HepG2 (cell line): Measurements from ENCODE around the gene DDX49. TPM values are rescaled to one million over a fixed set of nuclear protein-coding genes. Genes with fewer than 3 reads are reported as not detected.

ENCODE experiments used
- ATAC-seq: fragments of 200-7000 bp; cut with Tn5 transposase; 3 replicates; pipeline ENCODE4 v1.9.1; 2020; ENCODE audit warnings: mild to moderate bottlenecking, moderate library complexity
- BruUV-seq: library from RNA; stranded (reverse); fragments of 400-500 nt; replicated peaks from 2 replicates; lab custom pipeline; 2021; lab: Mats Ljungman, UMichigan
- CTCF ChIA-PET: fragments of 300-600 bp; formaldehyde crosslinking; extraction: SDS; loops from one replicate; lab custom pipeline; 2021; ENCODE audit warnings: low total read pairs, inconsistent platforms, low intra/inter-chr PET ratio; lab: Yijun Ruan, JAX
- POLR2A ChIA-PET: fragments of 350-600 bp; sonication (Branson Sonifier 250); formaldehyde crosslinking; loops from one replicate; lab custom pipeline; 2020; ENCODE audit warnings: antibody characterized with exemption, inconsistent platforms; lab: Yijun Ruan, JAX
- DNase-seq: peaks from one replicate; pipeline ENCODE4 v3.0.0-alpha.2; 2015; ENCODE audit warnings: low spot score
- FAIRE-seq: peaks from 3 replicates; lab custom pipeline; 2011; peaks lifted over from hg19 to GRCh38; lab: Jason Lieb, UNC
- H2AFZ ChIP-seq: one replicate; pipeline ENCODE4 v1.6.1; 2011; ENCODE audit warnings: low read length, inconsistent platforms
- H3K27ac ChIP-seq: fragments of 300-600 bp; 3 replicates; pipeline ENCODE4 v1.8.0; 2011; ENCODE audit warnings: mixed run types, mild to moderate bottlenecking, mixed read lengths, low read length, inconsistent platforms; ENCODE audit not compliant: insufficient read depth; ENCODE audit errors: extremely low read length
- H3K27me3 ChIP-seq, 2 experiments: fragments of 200-600 bp in 1 of 2; 2 replicates in 1 of 2; 3 replicates in 1 of 2; pipeline versions ENCODE4 v1.6.0 to v1.8.0; 2011; ENCODE audit warnings: low read length in 2 of 2, mild to moderate bottlenecking in 2 of 2, moderate library complexity in 2 of 2, inconsistent platforms in 1 of 2; ENCODE audit not compliant: insufficient read depth in 2 of 2, control insufficient read depth in 1 of 2
- H3K36me3 ChIP-seq, 2 experiments: fragments of 200-600 bp in 1 of 2; replicated peaks in 1 of 2; 2 replicates in 1 of 2; 3 replicates in 1 of 2; pipeline versions ENCODE4 v1.5.1 to v1.8.0; 2011; ENCODE audit warnings: low read length in 2 of 2, inconsistent platforms in 1 of 2; ENCODE audit not compliant: insufficient read depth in 2 of 2, control insufficient read depth in 1 of 2
- H3K4me1 ChIP-seq: 2 replicates; pipeline ENCODE4 v1.5.1; 2012; ENCODE audit warnings: low read length, inconsistent platforms; ENCODE audit not compliant: insufficient read depth
- H3K4me2 ChIP-seq: 2 replicates; pipeline ENCODE4 v1.6.0; 2011; ENCODE audit warnings: low read depth, low read length, inconsistent platforms
- H3K4me3 ChIP-seq, 3 experiments: fragments of 200-600 bp in 1 of 3; sonication (generic), shearing (Covaris generic) in 1 of 3; replicated peaks in 1 of 3; 2 replicates each; pipeline ENCODE4 v1.5.1; 2011 to 2016; ENCODE audit warnings: low read length in 3 of 3, inconsistent platforms in 2 of 3, low read depth in 2 of 3, mild to moderate bottlenecking in 2 of 3, control low read depth in 1 of 3, mixed read lengths in 1 of 3; ENCODE audit not compliant: insufficient read depth in 1 of 3
- H3K79me2 ChIP-seq: one replicate; pipeline ENCODE4 v1.6.1; 2011; ENCODE audit warnings: low read length, inconsistent platforms; ENCODE audit not compliant: insufficient read depth
- H3K9ac ChIP-seq: 2 replicates; pipeline ENCODE4 v1.6.0; 2011; ENCODE audit warnings: mild to moderate bottlenecking, low read depth, low read length, inconsistent platforms; ENCODE audit not compliant: insufficient read depth
- H3K9me3 ChIP-seq: 2 replicates; pipeline ENCODE4 v1.5.1; 2012; ENCODE audit warnings: mild to moderate bottlenecking, low read length
- H4K20me1 ChIP-seq: 2 replicates; pipeline ENCODE4 v1.6.0; 2011; ENCODE audit warnings: inconsistent platforms, mild to moderate bottlenecking, low read length, moderate library complexity; ENCODE audit not compliant: insufficient read depth
- ARID5B ChIP-seq: IDR thresholded peaks from 2 replicates; pipeline ENCODE4 v1.4.0; 2020; ENCODE audit warnings: mild to moderate bottlenecking, missing genetic modification reagents
- BORCS8-MEF2B ChIP-seq: sonication (generic); formaldehyde crosslinking; IDR thresholded peaks from 2 replicates; pipeline ENCODE4 v1.8.0; 2022; ENCODE audit warnings: mild to moderate bottlenecking, missing genetic modification reagents
- CBFB ChIP-seq: sonication (generic); formaldehyde crosslinking; IDR thresholded peaks from 2 replicates; pipeline ENCODE4 v1.4.0; 2020; ENCODE audit warnings: missing genetic modification reagents
- GABPB1 ChIP-seq: IDR thresholded peaks from 2 replicates; pipeline ENCODE4 v1.6.1; 2016; ENCODE audit warnings: mild to moderate bottlenecking, missing genetic modification reagents, moderate library complexity, missing compliant biosample characterization
- HNF1B ChIP-seq: sonication (generic); formaldehyde crosslinking; IDR thresholded peaks from 2 replicates; pipeline ENCODE4 v1.5.1; 2020; ENCODE audit warnings: mild to moderate bottlenecking, moderate library complexity, missing genetic modification reagents
- IRF9 ChIP-seq: sonication (generic); formaldehyde crosslinking; IDR thresholded peaks from 2 replicates; pipeline ENCODE4 v1.8.0; 2022; ENCODE audit warnings: missing genetic modification reagents, mild to moderate bottlenecking, borderline replicate concordance
- KLF16 ChIP-seq, 2 experiments: sonication (generic) in 1 of 2; formaldehyde crosslinking in 1 of 2; IDR thresholded peaks; 2 replicates each; pipeline versions ENCODE4 v1.6.1 to v1.8.0; 2016 to 2023; ENCODE audit warnings: missing genetic modification reagents in 2 of 2, missing compliant biosample characterization in 1 of 2
- MEIS1 ChIP-seq: sonication (generic); formaldehyde crosslinking; IDR thresholded peaks from 2 replicates; pipeline ENCODE4 v1.9.0; 2021; ENCODE audit warnings: mild to moderate bottlenecking, missing genetic modification reagents, moderate library complexity, borderline replicate concordance
- SMAD1 ChIP-seq: sonication (generic); formaldehyde crosslinking; IDR thresholded peaks from 2 replicates; pipeline ENCODE4 v1.4.0; 2020; ENCODE audit warnings: missing genetic modification reagents, low read depth, mild to moderate bottlenecking, borderline replicate concordance
- TGIF2 ChIP-seq: IDR thresholded peaks from 2 replicates; pipeline ENCODE4 v1.6.1; 2016; ENCODE audit warnings: control low read depth, missing compliant biosample characterization
- ZNF234 ChIP-seq: sonication (generic); formaldehyde crosslinking; conservative IDR thresholded peaks from 2 replicates; pipeline ENCODE4 v1.5.1; 2020; ENCODE audit warnings: mild to moderate bottlenecking, missing genetic modification reagents
- ZNF331 ChIP-seq: sonication (generic); formaldehyde crosslinking; IDR thresholded peaks from 2 replicates; pipeline ENCODE4 v1.4.0; 2020; ENCODE audit warnings: missing genetic modification reagents
- ZNF383 ChIP-seq: sonication (generic); formaldehyde crosslinking; IDR thresholded peaks from 2 replicates; pipeline ENCODE4 v1.4.0; 2020; ENCODE audit warnings: missing genetic modification reagents, mild to moderate bottlenecking, borderline replicate concordance
- ZNF430 ChIP-seq: sonication (generic); formaldehyde crosslinking; IDR thresholded peaks from 2 replicates; pipeline ENCODE4 v1.9.0; 2021; ENCODE audit warnings: mild to moderate bottlenecking, missing genetic modification reagents
- ZSCAN21 ChIP-seq: sonication (generic); formaldehyde crosslinking; IDR thresholded peaks from 2 replicates; pipeline ENCODE4 v1.8.0; 2022; ENCODE audit warnings: mild to moderate bottlenecking, missing genetic modification reagents, moderate library complexity, borderline replicate concordance
- WGBS: methylation state at CpG from one replicate; pipeline ENCODE4 v1.1.6; 2017; ENCODE audit warnings: low lambda C conversion rate; 5-methylcytosine and 5-hydroxymethylcytosine counted together
- in situ Hi-C: cut with HindIII; loops from 2 replicates; pipeline ENCODE4 v1.10.0; 2017; ENCODE audit warnings: low pct_unique_long_range_greater_than_20kb; ENCODE audit not compliant: extremely low pct_ligation_motif_present
- intact Hi-C: fragments of 100-400 bp; cut with micrococcal nuclease; formaldehyde crosslinking; loops from one replicate; pipeline ENCODE4 v1.10.0; 2022; ENCODE audit not compliant: unreplicated experiment
- polyA plus RNA-seq, 8 experiments: library from polyadenylated mRNA; depleted of rRNA in 3 of 8; stranded (reverse) in 7 of 8; unstranded in 1 of 8; fragments of >200 nt; fragmentation: Illumina TruSeq in 4 of 8; extraction: Trizol in 4 of 8; gene quantifications; 2 replicates each; pipeline versions ENCODE4 v1.2.1 to v1.2.3, GENCODE V29; 2011 to 2016; ENCODE audit warnings: low read depth in 4 of 8, missing spikeins in 1 of 8, mixed read lengths in 1 of 8; ENCODE audit not compliant: insufficient read depth in 1 of 8
- total RNA-seq, 5 experiments: library from RNA; depleted of rRNA; stranded (reverse); fragments of >200 nt; fragmentation: Illumina TruSeq; extraction: Trizol; gene quantifications; 2 replicates each; pipeline ENCODE4 v1.2.3, GENCODE V29; 2016; ENCODE audit warnings: low read depth in 1 of 5

The DDX49 gene
- total and polyA plus RNA-seq, 2 of the 13 experiments (the other 11 are each of a cell fraction or from before 2014, with no cell fraction given), result 27.0 to 46.2 TPM

GRCh38 chr19:18895038-18895823 is 24.3 kb upstream of the DDX49 start:
- no peaks in the 10 kb centered on the region for H4K20me1 ChIP-seq
- 0% methylated on average over 7 of the region's 72 CpGs for WGBS
- CTCF ChIA-PET, result interaction anchor here (0.9 to 2.4 kb wide), 2 partner anchors 90 to 92 kb away, joined by 3 to 24 read pairs; no protein-coding TSS in a partner anchor
- no peak overlapping the region for H2AFZ ChIP-seq
- in situ Hi-C loops, result loop anchor here (10.0 kb wide), 1 partner anchor 90 kb away; no protein-coding TSS in a partner anchor
- POLR2A ChIA-PET, result interaction anchor here (0.7 to 2.5 kb wide), 3 partner anchors 13 to 92 kb away, joined by 3 to 11 read pairs (median 7); partner anchors contain the start of genes COPE and DDX49
- no TSS peak for BruUV-seq
- peak overlapping the region; percentile 48 for H3K9ac ChIP-seq
- H3K4me1 ChIP-seq, result peaks cover 23% of the 10 kb centered on the region
- intact Hi-C loops, result loop anchor here (1.0 kb wide), 1 partner anchor 91 kb away; no protein-coding TSS in a partner anchor
- H3K27me3 ChIP-seq, result no peaks in the 10 kb centered on the region; a peak in 1 of 5 replicates
- H3K36me3 ChIP-seq, result peaks cover 1 to 2% of the 10 kb centered on the region in 2 experiments; a peak in 2 of 5 replicates
- peak overlapping the region; percentile 81 for H3K4me2 ChIP-seq
- DNase-seq, result peak; percentile 79
- peak; percentile 39 for FAIRE-seq
- no peaks in the 10 kb centered on the region for H3K79me2 ChIP-seq
- peak overlapping the region; percentile 46 to 75 (median 70); a peak in 5 of 6 replicates for H3K4me3 ChIP-seq
- H3K9me3 ChIP-seq, result no peaks in the 10 kb centered on the region
- H3K27ac ChIP-seq, result no peak overlapping the region
- ATAC-seq, result peak; percentile 91
- TF ChIP-seq ZNF430 (CRISPR knock-in tag) (0 out of 2 replicates have a peak, but pooled peaks have one; percentile 58), MEIS1 (CRISPR knock-in tag) (peak; percentile 28; the same call in 1 of the 2 replicates), ZNF383 (CRISPR knock-in tag) (no peak), SMAD1 (CRISPR knock-in tag) (peak; percentile 57; the same call in 1 of the 2 replicates), ZNF234 (CRISPR knock-in tag) (no peak), BORCS8-MEF2B (CRISPR knock-in tag) (peak; percentile 27; the same call in 1 of the 2 replicates), HNF1B (0 out of 2 replicates have a peak, but pooled peaks have one; percentile 54), GABPB1 (CRISPR knock-in tag) (peak; percentile 72), ZSCAN21 (peak; percentile 62; the same call in 1 of the 2 replicates), CBFB (CRISPR knock-in tag) (0 out of 2 replicates have a peak, but pooled peaks have one; percentile 32), ARID5B (CRISPR knock-in tag) (peak; percentile 9; the same call in 1 of the 2 replicates), IRF9 (CRISPR knock-in tag) (peak; percentile 71; the same call in 1 of the 2 replicates), ZNF331 (CRISPR knock-in tag) (0 out of 2 replicates have a peak, but pooled peaks have one; percentile 17), TGIF2 (CRISPR knock-in tag) (peak; percentile 53; the same call in 1 of the 2 replicates), KLF16 (CRISPR knock-in tag; IDR thresholded peaks at IDR 0.05) (0 out of 4 replicates have a peak, but pooled peaks of 1 of the 2 experiments have one; percentile 50)
